ENCODE data around the gene SEMA3D.

Gene SEMA3D

GRCh38 chr7:85006754-85007153, 180.1 kb downstream of the SEMA3D start:
- no peak overlapping the region for H3K56ac ChIP-seq (ENCODE audit: low read length)
- WGBS (ENCODE audit: extremely low coverage, insufficient coverage, low lambda C conversion rate), result no CpG with 5 or more reads among the region's 1 CpG
- no peak overlapping the region for H2BK15ac ChIP-seq (replicated peaks; ENCODE audit: low read depth)
- H3K4me3 ChIP-seq (ENCODE audit: low read length), result no peak overlapping the region
- H2BK5ac ChIP-seq (ENCODE audit: low read length), result no peak overlapping the region
- no peak overlapping the region for H3K4me2 ChIP-seq (ENCODE audit: low read length)
- no peaks in the 10 kb centered on the region for H3K79me1 ChIP-seq (ENCODE audit: low read length)
- H2BK120ac ChIP-seq (ENCODE audit: low read depth, low read length), result no peak overlapping the region
- no peak overlapping the region for H2AK5ac ChIP-seq (ENCODE audit: low read length)
- H3K9ac ChIP-seq (ENCODE audit: low read length), result no peak overlapping the region
- H4K5ac ChIP-seq (ENCODE audit: low read length), result no peak overlapping the region
- no peak overlapping the region for H3K18ac ChIP-seq (ENCODE audit: low read length)
- H3K79me2 ChIP-seq (ENCODE audit: control insufficient read depth, insufficient read depth, low read length), result no peaks in the 10 kb centered on the region
- no peak overlapping the region for H3K4ac ChIP-seq (ENCODE audit: low read depth, low read length)
- no peak overlapping the region for H4K8ac ChIP-seq (ENCODE audit: low read depth, low read length)
- H3K27ac ChIP-seq (ENCODE audit: low read depth, low read length), result no peak overlapping the region
- no peaks in the 10 kb centered on the region for H3K27me3 ChIP-seq (ENCODE audit: insufficient read depth, low read length, poor library complexity)
- no peaks in the 10 kb centered on the region for H3K36me3 ChIP-seq (ENCODE audit: control insufficient read depth, insufficient read depth, low read length)
- no peak overlapping the region for H3K23ac ChIP-seq (ENCODE audit: low read length)
- no peaks in the 10 kb centered on the region for H3K4me1 ChIP-seq (ENCODE audit: control insufficient read depth, low read depth, low read length)
- DNase-seq, result no peak

GRCh38 chr7:85004402-85004801, 182.5 kb downstream of the SEMA3D start:
- no peaks in the 10 kb centered on the region for H3K79me1 ChIP-seq (ENCODE audit: low read length)
- no peak overlapping the region for H4K8ac ChIP-seq (ENCODE audit: low read depth, low read length)
- no CpG with 5 or more reads among the region's 2 CpGs for WGBS (ENCODE audit: extremely low coverage, insufficient coverage, low lambda C conversion rate)

GRCh38 chr7:85001495-85002345, 185.1 kb downstream of the SEMA3D start:
- no peaks in the 10 kb centered on the region for H3K4me1 ChIP-seq (ENCODE audit: control insufficient read depth, low read depth, low read length)
- DNase-seq, result no peak
- H2BK5ac ChIP-seq (ENCODE audit: low read length), result no peak overlapping the region
- no peak overlapping the region for H3K23ac ChIP-seq (ENCODE audit: low read length)
- no peak overlapping the region for H3K18ac ChIP-seq (ENCODE audit: low read length)
- H3K36me3 ChIP-seq (ENCODE audit: control insufficient read depth, insufficient read depth, low read length), result no peaks in the 10 kb centered on the region
- no peaks in the 10 kb centered on the region for H3K79me1 ChIP-seq (ENCODE audit: low read length)
- H3K4me3 ChIP-seq (ENCODE audit: low read length), result no peak overlapping the region
- no peak overlapping the region for H2AK5ac ChIP-seq (ENCODE audit: low read length)
- no peak overlapping the region for H4K5ac ChIP-seq (ENCODE audit: low read length)
- no peaks in the 10 kb centered on the region for H3K27me3 ChIP-seq (ENCODE audit: insufficient read depth, low read length, poor library complexity)
- H3K56ac ChIP-seq (ENCODE audit: low read length), result no peak overlapping the region
- no peak overlapping the region for H2BK120ac ChIP-seq (ENCODE audit: low read depth, low read length)
- H3K4ac ChIP-seq (ENCODE audit: low read depth, low read length), result no peak overlapping the region
- H2BK15ac ChIP-seq (replicated peaks; ENCODE audit: low read depth), result no peak overlapping the region
- H3K27ac ChIP-seq (ENCODE audit: low read depth, low read length), result no peak overlapping the region
- H3K9ac ChIP-seq (ENCODE audit: low read length), result no peak overlapping the region
- no peak overlapping the region for H3K4me2 ChIP-seq (ENCODE audit: low read length)
- H3K79me2 ChIP-seq (ENCODE audit: control insufficient read depth, insufficient read depth, low read length), result no peaks in the 10 kb centered on the region
- WGBS (ENCODE audit: extremely low coverage, insufficient coverage, low lambda C conversion rate), result no CpG with 5 or more reads among the region's 3 CpGs
- H4K8ac ChIP-seq (ENCODE audit: low read depth, low read length), result no peak overlapping the region

More at GRCh38 chr7:85004402-85004801, 182.5 kb downstream of the SEMA3D start:
- Histone ChIP-seq H2BK5ac (ENCODE audit: low read length) (no peak overlapping the region), H2BK120ac (ENCODE audit: low read depth, low read length) (no peak overlapping the region), H2BK15ac (replicated peaks; ENCODE audit: low read depth) (no peak overlapping the region), H3K56ac (ENCODE audit: low read length) (no peak overlapping the region), H3K4me2 (ENCODE audit: low read length) (no peak overlapping the region), H3K27ac (ENCODE audit: low read depth, low read length) (no peak overlapping the region), H3K4me3 (ENCODE audit: low read length) (no peak overlapping the region), H3K79me2 (ENCODE audit: control insufficient read depth, insufficient read depth, low read length) (no peaks in the 10 kb centered on the region), H4K5ac (ENCODE audit: low read length) (no peak overlapping the region), H3K23ac (ENCODE audit: low read length) (no peak overlapping the region), H3K18ac (ENCODE audit: low read length) (no peak overlapping the region), H3K9ac (ENCODE audit: low read length) (no peak overlapping the region), H3K4me1 (ENCODE audit: control insufficient read depth, low read depth, low read length) (no peaks in the 10 kb centered on the region), H3K27me3 (ENCODE audit: insufficient read depth, low read length, poor library complexity) (no peaks in the 10 kb centered on the region), H3K4ac (ENCODE audit: low read depth, low read length) (no peak overlapping the region), H3K36me3 (ENCODE audit: control insufficient read depth, insufficient read depth, low read length) (no peaks in the 10 kb centered on the region), H2AK5ac (ENCODE audit: low read length) (no peak overlapping the region)
- DNase-seq, result no peak

GRCh38 chr7:85000735-85001350, 186.0 kb downstream of the SEMA3D start:
- Histone ChIP-seq H3K9ac (ENCODE audit: low read length) (no peak overlapping the region), H3K4me2 (ENCODE audit: low read length) (no peak overlapping the region), H2BK5ac (ENCODE audit: low read length) (no peak overlapping the region), H3K4me3 (ENCODE audit: low read length) (no peak overlapping the region), H3K23ac (ENCODE audit: low read length) (no peak overlapping the region), H3K27ac (ENCODE audit: low read depth, low read length) (no peak overlapping the region), H4K8ac (ENCODE audit: low read depth, low read length) (no peak overlapping the region), H3K56ac (ENCODE audit: low read length) (no peak overlapping the region), H3K36me3 (ENCODE audit: control insufficient read depth, insufficient read depth, low read length) (no peaks in the 10 kb centered on the region), H2AK5ac (ENCODE audit: low read length) (no peak overlapping the region), H3K4ac (ENCODE audit: low read depth, low read length) (no peak overlapping the region), H3K79me1 (ENCODE audit: low read length) (no peaks in the 10 kb centered on the region), H3K18ac (ENCODE audit: low read length) (no peak overlapping the region), H3K4me1 (ENCODE audit: control insufficient read depth, low read depth, low read length) (no peaks in the 10 kb centered on the region), H2BK120ac (ENCODE audit: low read depth, low read length) (no peak overlapping the region), H4K5ac (ENCODE audit: low read length) (no peak overlapping the region), H2BK15ac (replicated peaks; ENCODE audit: low read depth) (no peak overlapping the region), H3K27me3 (ENCODE audit: insufficient read depth, low read length, poor library complexity) (no peaks in the 10 kb centered on the region), H3K79me2 (ENCODE audit: control insufficient read depth, insufficient read depth, low read length) (no peaks in the 10 kb centered on the region)
- DNase-seq, result no peak
- no CpG with 5 or more reads among the region's 1 CpG for WGBS (ENCODE audit: extremely low coverage, insufficient coverage, low lambda C conversion rate)

- Histone ChIP-seq H2AK5ac (ENCODE audit: low read length) (no peak overlapping the region), H3K4me1 (ENCODE audit: control insufficient read depth, low read depth, low read length) (no peaks in the 10 kb centered on the region), H3K4ac (ENCODE audit: low read depth, low read length) (no peak overlapping the region), H4K5ac (ENCODE audit: low read length) (no peak overlapping the region), H4K8ac (ENCODE audit: low read depth, low read length) (no peak overlapping the region), H3K79me2 (ENCODE audit: control insufficient read depth, insufficient read depth, low read length) (no peaks in the 10 kb centered on the region), H3K36me3 (ENCODE audit: control insufficient read depth, insufficient read depth, low read length) (no peaks in the 10 kb centered on the region), H3K56ac (ENCODE audit: low read length) (no peak overlapping the region), H2BK120ac (ENCODE audit: low read depth, low read length) (no peak overlapping the region), H3K4me3 (ENCODE audit: low read length) (no peak overlapping the region), H3K79me1 (ENCODE audit: low read length) (no peaks in the 10 kb centered on the region), H2BK15ac (replicated peaks; ENCODE audit: low read depth) (no peak overlapping the region), H3K23ac (ENCODE audit: low read length) (no peak overlapping the region), H3K27ac (ENCODE audit: low read depth, low read length) (no peak overlapping the region), H2BK5ac (ENCODE audit: low read length) (no peak overlapping the region), H3K27me3 (ENCODE audit: insufficient read depth, low read length, poor library complexity) (no peaks in the 10 kb centered on the region), H3K4me2 (ENCODE audit: low read length) (no peak overlapping the region), H3K18ac (ENCODE audit: low read length) (no peak overlapping the region), H3K9ac (ENCODE audit: low read length) (no peak overlapping the region)
- no CpG with 5 or more reads among the region's 8 CpGs for WGBS (ENCODE audit: extremely low coverage, insufficient coverage, low lambda C conversion rate)
- DNase-seq, result no peak
These were observed 187.4 kb downstream of the SEMA3D start for GRCh38 chr7:84999450-84999849.

Measured in mesendoderm (in vitro differentiated cells).